KMS-11 (cell line): ENCODE data around the gene CH25H.

ENCODE experiments used
- H2AFZ ChIP-seq: fragments of 200-600 bp; sonication (generic); 2 replicates; pipeline ENCODE4 v1.6.1; 2016; ENCODE audit warnings: antibody characterized with exemption, mixed run types, low read depth
- H3K27ac ChIP-seq: fragments of 200-600 bp; sonication (generic); 2 replicates; pipeline ENCODE4 v1.6.1; 2016; ENCODE audit warnings: mild to moderate bottlenecking, mixed run types
- H3K27me3 ChIP-seq: fragments of 200-600 bp; sonication (generic); 2 replicates; pipeline ENCODE4 v1.6.1; 2017; ENCODE audit warnings: mild to moderate bottlenecking, low read depth, mixed run types, moderate library complexity; ENCODE audit not compliant: insufficient read depth
- H3K36me3 ChIP-seq: fragments of 200-600 bp; sonication (generic); 2 replicates; pipeline ENCODE4 v1.6.1; 2017; ENCODE audit warnings: mild to moderate bottlenecking, mixed run types; ENCODE audit not compliant: insufficient read depth
- H3K4me1 ChIP-seq: fragments of 200-600 bp; sonication (generic); 2 replicates; pipeline ENCODE4 v1.6.1; 2016; ENCODE audit warnings: mild to moderate bottlenecking, low read depth, mixed run types; ENCODE audit not compliant: poor library complexity, severe bottlenecking
- H3K4me2 ChIP-seq: fragments of 200-600 bp; sonication (generic); 2 replicates; pipeline ENCODE4 v1.7.0; 2016; ENCODE audit warnings: mild to moderate bottlenecking, mixed run types
- H3K4me3 ChIP-seq: fragments of 200-600 bp; sonication (generic); IDR thresholded peaks from 2 replicates; pipeline ENCODE4 v1.6.1; 2017; ENCODE audit warnings: low read depth, low read length, mixed read lengths; ENCODE audit not compliant: insufficient read depth
- H3K79me2 ChIP-seq: fragments of 200-600 bp; sonication (generic); 2 replicates; pipeline ENCODE4 v1.6.1; 2016; ENCODE audit warnings: low read depth, mixed run types; ENCODE audit not compliant: insufficient read depth
- H3K9ac ChIP-seq: fragments of 200-600 bp; sonication (generic); 2 replicates; pipeline ENCODE4 v1.6.1; 2016; ENCODE audit warnings: mild to moderate bottlenecking, mixed run types
- H4K20me1 ChIP-seq: fragments of 200-600 bp; sonication (generic); 2 replicates; pipeline ENCODE4 v1.6.1; 2016; ENCODE audit warnings: mild to moderate bottlenecking, mixed run types; ENCODE audit not compliant: insufficient read depth
- TF ChIP-seq, protein P1 (sequence below): fragments of 200-600 bp; sonication (generic); conservative IDR thresholded peaks from 2 replicates; pipeline ENCODE4 v1.6.1; 2017; ENCODE audit warnings: low read depth, mild to moderate bottlenecking, antibody characterized with exemption, low read length, moderate library complexity, mixed read lengths

CH25H gene

DNA sequence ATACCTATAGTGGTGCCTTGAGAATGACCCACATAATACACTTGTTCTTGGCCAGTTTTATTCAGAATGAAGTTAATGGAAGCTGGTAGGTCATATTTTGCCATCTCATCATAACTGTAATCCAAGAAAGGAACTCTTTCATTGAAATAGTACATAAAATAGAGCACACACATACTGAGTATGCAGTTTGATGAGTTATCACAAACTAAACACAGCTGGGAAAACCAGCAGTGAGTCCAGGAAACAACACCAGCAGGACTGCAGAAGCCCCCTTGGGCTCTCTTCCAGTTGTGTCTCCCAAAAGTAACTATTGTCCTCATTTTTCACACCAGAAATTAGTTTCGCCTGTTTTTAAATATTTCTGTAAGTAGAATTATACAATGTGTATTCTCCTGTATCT, 19.8 kb upstream of the CH25H start:
- no peak overlapping the region for H3K4me2 ChIP-seq
- H3K27ac ChIP-seq: no peak overlapping the region
- H3K9ac ChIP-seq: no peak overlapping the region
- TF ChIP-seq, protein P1, sequence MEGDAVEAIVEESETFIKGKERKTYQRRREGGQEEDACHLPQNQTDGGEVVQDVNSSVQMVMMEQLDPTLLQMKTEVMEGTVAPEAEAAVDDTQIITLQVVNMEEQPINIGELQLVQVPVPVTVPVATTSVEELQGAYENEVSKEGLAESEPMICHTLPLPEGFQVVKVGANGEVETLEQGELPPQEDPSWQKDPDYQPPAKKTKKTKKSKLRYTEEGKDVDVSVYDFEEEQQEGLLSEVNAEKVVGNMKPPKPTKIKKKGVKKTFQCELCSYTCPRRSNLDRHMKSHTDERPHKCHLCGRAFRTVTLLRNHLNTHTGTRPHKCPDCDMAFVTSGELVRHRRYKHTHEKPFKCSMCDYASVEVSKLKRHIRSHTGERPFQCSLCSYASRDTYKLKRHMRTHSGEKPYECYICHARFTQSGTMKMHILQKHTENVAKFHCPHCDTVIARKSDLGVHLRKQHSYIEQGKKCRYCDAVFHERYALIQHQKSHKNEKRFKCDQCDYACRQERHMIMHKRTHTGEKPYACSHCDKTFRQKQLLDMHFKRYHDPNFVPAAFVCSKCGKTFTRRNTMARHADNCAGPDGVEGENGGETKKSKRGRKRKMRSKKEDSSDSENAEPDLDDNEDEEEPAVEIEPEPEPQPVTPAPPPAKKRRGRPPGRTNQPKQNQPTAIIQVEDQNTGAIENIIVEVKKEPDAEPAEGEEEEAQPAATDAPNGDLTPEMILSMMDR: no peak
- no peaks in the 10 kb centered on the region for H3K4me1 ChIP-seq
- H3K27me3 ChIP-seq: no peaks in the 10 kb centered on the region
- no peaks in the 10 kb centered on the region for H3K79me2 ChIP-seq
- no peaks in the 10 kb centered on the region for H3K36me3 ChIP-seq
- no peak overlapping the region for H2AFZ ChIP-seq
- H3K4me3 ChIP-seq: no peak overlapping the region
- no peaks in the 10 kb centered on the region for H4K20me1 ChIP-seq

DNA sequence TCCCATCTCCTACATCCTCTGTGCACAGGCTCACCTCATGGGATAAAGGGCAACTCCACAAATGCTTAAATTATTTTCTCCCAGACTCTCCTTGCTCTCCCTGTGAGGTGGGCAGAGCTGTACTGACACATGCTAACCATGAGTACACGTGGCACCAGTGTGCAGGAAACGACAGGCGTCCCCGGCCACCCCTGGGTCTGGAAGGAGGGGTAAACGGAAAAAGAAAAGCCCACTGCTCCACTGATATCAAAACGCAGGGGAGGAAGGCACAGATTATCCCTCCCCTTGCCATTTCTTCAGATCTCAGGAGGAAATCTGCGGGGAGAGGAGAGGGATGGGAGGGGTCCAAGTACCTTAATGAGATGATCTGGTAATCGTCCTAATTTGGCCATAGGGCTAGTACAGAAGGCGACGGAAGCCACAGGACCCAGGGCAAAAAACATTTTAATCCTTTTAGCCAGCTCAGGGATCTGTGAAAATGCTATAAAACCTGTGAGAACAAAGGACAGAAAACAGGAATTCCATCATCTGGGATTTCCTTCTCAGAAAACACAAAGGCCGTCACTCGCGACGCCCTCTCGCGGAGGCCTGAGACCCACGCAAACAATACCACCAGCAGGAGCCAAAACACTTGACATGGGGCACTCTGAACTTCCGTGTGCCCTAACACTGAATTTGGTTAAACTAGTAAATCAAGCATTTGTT, 17.8 kb upstream of the CH25H start:
- H3K27ac ChIP-seq: no peak overlapping the region
- TF ChIP-seq, protein P1: no peak
- H4K20me1 ChIP-seq: no peaks in the 10 kb centered on the region
- H3K4me1 ChIP-seq: no peaks in the 10 kb centered on the region
- H3K36me3 ChIP-seq: no peaks in the 10 kb centered on the region
- no peak overlapping the region for H3K9ac ChIP-seq
- no peak overlapping the region for H3K4me3 ChIP-seq
- no peak overlapping the region for H3K4me2 ChIP-seq
- H3K27me3 ChIP-seq: no peaks in the 10 kb centered on the region
- H3K79me2 ChIP-seq: no peaks in the 10 kb centered on the region
- no peak overlapping the region for H2AFZ ChIP-seq

DNA sequence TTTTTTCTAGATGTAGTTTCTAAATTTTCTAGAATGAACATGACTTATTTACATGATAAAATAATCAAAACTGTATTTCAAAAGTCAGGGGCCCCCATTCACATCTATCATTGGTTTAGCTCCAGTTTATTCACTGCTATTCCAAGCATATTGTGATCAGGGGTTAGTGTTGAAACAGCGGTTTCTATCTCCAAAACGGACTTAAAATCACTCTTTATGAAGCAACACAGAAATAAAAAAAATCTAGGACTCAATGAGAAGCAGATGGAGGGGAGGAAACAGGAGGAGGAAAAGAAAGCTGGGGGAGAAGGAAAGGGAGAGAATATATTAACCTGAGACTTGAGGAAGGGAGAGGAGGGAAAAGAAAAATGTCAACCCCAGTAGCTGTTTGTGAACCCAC, 14.8 kb upstream of the CH25H start:
- Histone ChIP-seq H3K4me1 (peaks cover 10% of the 10 kb centered on the region), H2AFZ (no peak overlapping the region), H4K20me1 (no peaks in the 10 kb centered on the region), H3K36me3 (no peaks in the 10 kb centered on the region), H3K79me2 (no peaks in the 10 kb centered on the region), H3K4me2 (no peak overlapping the region), H3K4me3 (no peak overlapping the region), H3K9ac (no peak overlapping the region), H3K27me3 (no peaks in the 10 kb centered on the region), H3K27ac (no peak overlapping the region)
- TF ChIP-seq, protein P1: no peak

DNA sequence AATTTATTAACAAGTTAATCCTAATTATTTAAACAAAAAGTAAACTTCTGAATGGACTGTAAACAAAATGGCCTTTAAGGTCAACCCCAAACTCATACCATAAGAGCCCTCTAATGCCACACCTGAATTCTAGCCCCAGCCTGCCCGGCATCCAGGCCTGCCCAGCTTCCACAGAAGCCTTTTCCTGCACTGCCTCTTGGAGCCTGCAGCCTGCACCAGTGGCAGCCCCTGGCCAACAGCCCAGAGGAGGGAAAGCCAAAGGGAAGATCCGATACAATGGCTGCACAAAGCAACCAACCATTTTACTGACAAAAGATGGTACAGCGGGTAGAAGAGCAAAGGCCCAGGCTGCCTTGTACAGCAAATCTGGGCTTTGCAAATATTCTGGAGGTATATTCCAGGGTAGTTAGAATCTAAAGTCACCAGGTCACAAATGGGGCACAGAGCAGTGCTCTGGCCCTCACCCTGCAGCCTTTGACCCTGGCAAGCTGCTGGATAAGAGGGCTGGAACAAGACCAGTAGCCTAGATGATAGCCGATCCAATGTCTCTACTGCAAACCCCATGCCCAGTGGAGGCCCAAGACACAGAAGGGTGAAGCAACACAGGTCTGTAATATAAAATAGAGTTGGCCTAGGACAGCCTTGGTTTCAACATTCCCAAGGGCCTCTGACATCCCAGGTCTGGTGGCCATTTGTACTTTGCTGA, 12.5 kb upstream of the CH25H start:
- Histone ChIP-seq H3K27ac (no peak overlapping the region), H3K4me1 (peaks cover 10% of the 10 kb centered on the region), H3K79me2 (no peaks in the 10 kb centered on the region), H3K9ac (no peak overlapping the region), H3K27me3 (no peaks in the 10 kb centered on the region), H2AFZ (no peak overlapping the region), H3K36me3 (no peaks in the 10 kb centered on the region), H3K4me2 (no peak overlapping the region), H3K4me3 (no peak overlapping the region), H4K20me1 (no peaks in the 10 kb centered on the region)
- TF ChIP-seq, protein P1: no peak
